Activated naive CD8-positive, alpha-beta T cell treated with anti-CD3 and anti-CD28 coated beads, Interleukin-2, amount 50 U/mL, for 24 hours (primary cell): ENCODE results near the gene NELFB.

Experiments used
- ATAC-seq: fragments of 150-1000 bp; cut with Tn5 transposase; one replicate; pipeline ENCODE4 v1.10.0; 2021
- DNase-seq: peaks from one replicate; pipeline ENCODE4 v3.0.0; 2021
- H3K27ac Mint-ChIP-seq: one replicate; pipeline ENCODE4 v1.8.0; 2021; ENCODE audit warnings: mild to moderate bottlenecking, mixed read lengths
- H3K27me3 Mint-ChIP-seq: one replicate; pipeline ENCODE4 v1.8.0; 2021; ENCODE audit warnings: mixed read lengths
- H3K36me3 Mint-ChIP-seq: one replicate; pipeline ENCODE4 v1.8.0; 2021; ENCODE audit warnings: low read depth, mixed read lengths
- H3K4me1 Mint-ChIP-seq: one replicate; pipeline ENCODE4 v1.8.0; 2021; ENCODE audit warnings: mixed read lengths
- H3K4me3 Mint-ChIP-seq: one replicate; pipeline ENCODE4 v1.8.0; 2021; ENCODE audit warnings: mild to moderate bottlenecking, moderate library complexity, mixed read lengths
- H3K9me3 Mint-ChIP-seq: one replicate; pipeline ENCODE4 v1.8.0; 2021; ENCODE audit warnings: mixed read lengths

NELFB gene

GRCh38 chr9:137245450-137246421 lies 9.4 kb upstream of the NELFB start:
- no peak overlapping the region for H3K27ac Mint-ChIP-seq
- DNase-seq (no peak), ATAC-seq (no peak)
- no peak overlapping the region for H3K4me3 Mint-ChIP-seq
- H3K9me3 Mint-ChIP-seq: no peaks in the 10 kb centered on the region
- H3K4me1 Mint-ChIP-seq: peaks cover 18% of the 10 kb centered on the region
- peaks cover 25% of the 10 kb centered on the region for H3K36me3 Mint-ChIP-seq
- H3K27me3 Mint-ChIP-seq: peaks cover 3% of the 10 kb centered on the region

DNA sequence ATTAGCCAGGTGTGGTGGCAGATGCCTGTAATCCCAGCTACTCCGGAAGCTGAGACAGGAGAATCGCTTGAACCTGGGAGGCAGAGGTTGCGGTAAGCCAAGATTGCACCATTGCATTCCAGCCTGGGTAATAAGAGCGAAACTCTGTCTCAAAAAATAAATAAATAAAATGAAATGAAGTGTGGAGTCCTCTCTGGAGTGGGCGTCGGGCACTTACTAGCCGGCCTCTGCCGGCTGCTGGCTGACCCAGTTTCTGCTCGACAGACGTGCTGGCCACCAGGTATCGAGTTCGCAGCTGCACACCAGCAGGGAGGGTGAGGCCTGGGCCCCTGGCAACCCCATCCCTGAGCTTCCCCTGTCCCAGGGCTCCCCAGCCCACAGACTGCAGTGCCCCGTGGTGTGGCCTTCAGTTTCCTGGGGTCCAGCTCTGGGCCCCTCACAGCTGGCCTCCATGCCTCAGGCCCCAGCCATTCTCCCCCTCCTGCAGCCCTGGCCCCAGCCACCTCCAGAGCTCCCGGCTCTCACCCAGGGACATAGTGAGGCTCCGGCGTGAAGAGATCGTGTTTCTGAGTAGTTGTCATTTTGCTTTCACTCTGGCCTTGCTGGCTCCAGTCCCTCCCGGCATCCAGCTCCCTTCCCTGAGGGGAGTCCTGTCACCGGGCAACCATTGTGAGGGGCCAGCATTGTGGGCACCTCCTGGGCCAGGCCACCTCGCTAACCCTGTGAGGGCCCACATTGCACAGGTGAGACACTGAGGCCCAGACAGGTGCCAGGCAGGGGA lies 7.8 kb upstream of the NELFB start:
- no peak for ATAC-seq
- no peak for DNase-seq
- Mint-ChIP-seq H3K27ac (no peak overlapping the region), H3K9me3 (no peaks in the 10 kb centered on the region), H3K27me3 (no peaks in the 10 kb centered on the region), H3K36me3 (peaks cover 15% of the 10 kb centered on the region), H3K4me3 (no peak overlapping the region), H3K4me1 (peaks cover 10% of the 10 kb centered on the region)

DNA sequence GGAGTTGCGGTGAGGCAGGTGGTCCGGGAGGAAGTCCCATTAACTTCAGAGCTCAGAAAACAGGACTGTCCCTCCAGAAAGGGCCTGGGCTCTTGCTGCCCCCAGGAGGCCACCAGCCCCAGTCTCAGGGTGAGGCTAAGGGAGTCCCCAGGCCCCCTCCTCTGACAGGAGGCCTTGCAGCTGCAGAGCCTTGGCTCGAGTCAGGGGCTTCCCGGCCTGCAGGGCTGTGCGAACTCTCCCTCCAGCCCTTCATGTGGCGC lies 7.3 kb upstream of the NELFB start:
- no peak for ATAC-seq
- Mint-ChIP-seq H3K27ac (no peak overlapping the region), H3K27me3 (no peaks in the 10 kb centered on the region), H3K4me3 (no peak overlapping the region), H3K9me3 (no peaks in the 10 kb centered on the region), H3K4me1 (peaks cover 4% of the 10 kb centered on the region), H3K36me3 (peaks cover 10% of the 10 kb centered on the region)
- DNase-seq: no peak

DNA sequence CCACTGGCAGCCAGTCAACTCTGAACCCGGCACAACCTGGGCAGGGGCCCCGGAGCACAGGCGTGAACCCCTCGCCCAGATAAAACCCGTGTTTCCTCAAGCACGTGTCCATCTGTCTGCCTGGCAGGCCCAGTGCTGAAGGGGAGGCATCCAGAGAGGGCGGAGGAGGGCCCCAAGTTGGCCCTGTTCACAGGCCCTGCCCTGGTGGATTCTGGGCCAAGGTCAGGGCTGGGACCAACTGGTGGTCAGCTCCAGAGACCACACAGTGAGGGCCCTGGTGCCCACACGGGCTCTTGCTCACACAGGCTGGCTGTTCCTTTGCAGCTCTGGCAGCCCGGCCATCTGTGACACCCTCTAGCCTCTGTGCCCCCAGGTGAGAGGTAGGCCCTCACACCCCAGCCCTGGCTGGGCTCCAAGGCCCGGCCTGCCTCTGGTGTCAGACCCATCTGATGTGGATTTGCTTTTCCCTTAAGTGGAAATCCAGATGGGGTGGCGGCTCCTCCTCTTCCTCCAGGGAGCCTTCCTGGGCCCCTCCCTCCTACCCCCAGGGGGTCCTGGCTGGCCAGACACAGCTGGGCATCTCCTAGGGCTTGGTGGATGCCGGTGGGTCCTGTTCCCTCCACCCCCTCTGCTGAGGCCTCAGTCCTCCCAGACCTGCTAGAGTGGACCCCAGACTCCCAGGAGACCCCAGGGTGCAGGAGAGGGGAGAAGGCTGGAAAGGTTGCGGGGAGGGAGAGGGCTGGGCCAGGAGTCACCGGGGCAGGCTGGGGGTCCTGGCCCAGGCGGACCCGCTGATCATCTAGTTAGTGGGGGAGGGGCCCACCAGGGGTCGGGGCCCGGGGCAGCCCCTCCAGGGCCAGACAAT lies 4.6 kb upstream of the NELFB start:
- H3K27me3 Mint-ChIP-seq: peaks cover 2% of the 10 kb centered on the region
- H3K4me3 Mint-ChIP-seq: no peak overlapping the region
- no peak for ATAC-seq
- DNase-seq: no peak
- no peak overlapping the region for H3K27ac Mint-ChIP-seq
- H3K4me1 Mint-ChIP-seq: peaks cover 4% of the 10 kb centered on the region
- no peaks in the 10 kb centered on the region for H3K36me3 Mint-ChIP-seq
- no peaks in the 10 kb centered on the region for H3K9me3 Mint-ChIP-seq

- Mint-ChIP-seq H3K27me3 (peaks cover 2% of the 10 kb centered on the region), H3K4me1 (peaks cover 6% of the 10 kb centered on the region), H3K27ac (no peak within 1 kb of the TSS), H3K9me3 (no peaks in the 10 kb centered on the region), H3K36me3 (no peaks in the 10 kb centered on the region), H3K4me3 (no peak within 1 kb of the TSS)
- DNase-seq (no peak), ATAC-seq (no peak)
These were observed 4.0 kb upstream of the NELFB start, which contains the start of gene STPG3 for GRCh38 chr9:137251194-137251461. STPG3 (plus strand) TSS chr9:137251286; CDS start chr9:137251287, 1 bp downstream.

GRCh38 chr9:137251490-137252268 lies 3.4 kb upstream of the NELFB start:
- peaks cover 3% of the 10 kb centered on the region for H3K36me3 Mint-ChIP-seq
- peaks cover 2% of the 10 kb centered on the region for H3K27me3 Mint-ChIP-seq
- no peak for DNase-seq
- no peak for ATAC-seq
- H3K4me3 Mint-ChIP-seq: no peak overlapping the region
- H3K27ac Mint-ChIP-seq: no peak overlapping the region
- peaks cover 11% of the 10 kb centered on the region for H3K4me1 Mint-ChIP-seq
- no peaks in the 10 kb centered on the region for H3K9me3 Mint-ChIP-seq

- Mint-ChIP-seq H3K27ac (no peak overlapping the region), H3K4me3 (no peak overlapping the region), H3K4me1 (peaks cover 13% of the 10 kb centered on the region), H3K9me3 (no peaks in the 10 kb centered on the region), H3K36me3 (peaks cover 7% of the 10 kb centered on the region), H3K27me3 (peaks cover 2% of the 10 kb centered on the region)
- ATAC-seq: no peak
- no peak for DNase-seq
These were observed 2.3 kb upstream of the NELFB start for GRCh38 chr9:137252555-137253506.

GRCh38 chr9:137253717-137254623 lies 1.2 kb upstream of the NELFB start:
- H3K4me1 Mint-ChIP-seq: peaks cover 13% of the 10 kb centered on the region
- H3K27me3 Mint-ChIP-seq: peaks cover 2% of the 10 kb centered on the region
- DNase-seq (no peak), ATAC-seq (no peak)
- H3K27ac Mint-ChIP-seq: peak overlapping the region; percentile 81
- no peaks in the 10 kb centered on the region for H3K9me3 Mint-ChIP-seq
- H3K36me3 Mint-ChIP-seq: peaks cover 9% of the 10 kb centered on the region
- H3K4me3 Mint-ChIP-seq: peak overlapping the region; percentile 83

GRCh38 chr9:137255448-137256114 lies 454 bp downstream of the NELFB start:
- Mint-ChIP-seq H3K27ac (peak overlapping the region; percentile 52), H3K36me3 (peaks cover 10% of the 10 kb centered on the region), H3K4me3 (peak overlapping the region; percentile 83), H3K4me1 (peaks cover 13% of the 10 kb centered on the region), H3K27me3 (peaks cover 2% of the 10 kb centered on the region), H3K9me3 (no peaks in the 10 kb centered on the region)
- DNase-seq (no peak), ATAC-seq (no peak)

GRCh38 chr9:137256362-137256761 lies 1.2 kb downstream of the NELFB start:
- DNase-seq (no peak), ATAC-seq (no peak)
- H3K9me3 Mint-ChIP-seq: no peaks in the 10 kb centered on the region
- peaks cover 10% of the 10 kb centered on the region for H3K36me3 Mint-ChIP-seq
- peaks cover 13% of the 10 kb centered on the region for H3K4me1 Mint-ChIP-seq
- H3K27ac Mint-ChIP-seq: no peak overlapping the region
- H3K27me3 Mint-ChIP-seq: peaks cover 2% of the 10 kb centered on the region
- peak overlapping the region; percentile 83 for H3K4me3 Mint-ChIP-seq

DNA sequence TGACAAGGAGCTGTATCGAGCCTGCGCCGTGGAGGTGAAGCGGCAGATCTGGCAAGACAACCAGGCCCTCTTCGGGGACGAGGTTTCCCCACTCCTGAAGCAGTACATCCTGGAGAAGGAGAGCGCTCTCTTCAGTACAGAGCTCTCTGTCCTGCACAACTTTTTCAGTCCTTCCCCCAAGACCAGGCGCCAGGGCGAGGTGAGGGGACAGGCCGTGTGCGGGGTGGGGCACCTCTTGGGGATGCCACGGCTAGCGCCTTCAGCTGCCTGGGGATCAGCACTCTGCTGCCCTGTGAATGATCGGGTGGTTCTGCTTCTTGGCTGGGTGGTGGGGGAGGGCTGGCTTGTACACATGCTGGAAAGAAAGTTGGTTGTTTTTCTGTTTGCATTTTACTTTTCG lies 1.7 kb downstream of the NELFB start:
- Mint-ChIP-seq H3K27me3 (peaks cover 2% of the 10 kb centered on the region), H3K9me3 (no peaks in the 10 kb centered on the region), H3K36me3 (peaks cover 12% of the 10 kb centered on the region), H3K4me1 (peaks cover 13% of the 10 kb centered on the region), H3K27ac (no peak overlapping the region), H3K4me3 (peak overlapping the region; percentile 83)
- ATAC-seq (no peak), DNase-seq (no peak)
